Central memory CD4-positive, alpha-beta T cell (primary cell): ENCODE data around the gene CNIH2.
A peak's percentile ranks its signal among the peaks of the same experiment; 100 is the strongest.

Experiments used
- DNase-seq: peaks from one replicate; pipeline ENCODE4 v3.0.0; 2022

CNIH2 gene

DNA sequence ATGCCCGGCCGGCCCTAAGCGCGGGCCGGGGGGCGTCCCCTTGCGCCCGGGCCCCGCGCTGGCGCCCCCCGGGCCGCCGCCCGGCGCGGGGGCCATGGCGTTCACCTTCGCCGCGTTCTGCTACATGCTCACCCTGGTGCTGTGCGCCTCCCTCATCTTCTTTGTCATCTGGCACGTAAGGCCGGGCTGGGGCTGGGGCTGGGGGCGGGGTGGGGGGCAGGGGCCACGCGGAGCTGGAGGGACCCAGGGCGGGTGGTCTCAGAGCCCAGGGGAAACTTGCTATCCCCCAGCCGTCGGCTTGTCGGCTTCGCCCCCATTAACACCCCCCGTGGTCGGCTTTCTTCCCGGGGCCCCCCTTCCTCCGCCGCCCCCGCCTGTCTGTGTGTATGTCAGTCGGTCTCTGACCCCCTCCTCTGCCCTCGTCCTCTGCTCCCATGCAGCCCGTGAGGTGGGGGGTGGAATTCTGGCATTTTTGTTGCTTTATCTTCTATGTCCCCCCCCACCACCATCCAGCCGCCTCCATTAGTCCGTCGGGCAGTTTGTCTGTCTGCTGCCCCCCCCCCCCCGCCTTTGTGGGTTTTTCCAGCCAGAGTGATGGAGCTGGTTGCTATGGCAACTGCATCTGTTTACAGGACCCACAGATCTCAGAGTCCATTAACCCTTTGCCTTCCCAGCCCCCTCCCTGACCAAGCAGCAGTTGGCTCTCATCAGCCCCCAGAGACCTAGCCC, 552 bp downstream of the CNIH2 start:
- DNase-seq, result no peak

DNA sequence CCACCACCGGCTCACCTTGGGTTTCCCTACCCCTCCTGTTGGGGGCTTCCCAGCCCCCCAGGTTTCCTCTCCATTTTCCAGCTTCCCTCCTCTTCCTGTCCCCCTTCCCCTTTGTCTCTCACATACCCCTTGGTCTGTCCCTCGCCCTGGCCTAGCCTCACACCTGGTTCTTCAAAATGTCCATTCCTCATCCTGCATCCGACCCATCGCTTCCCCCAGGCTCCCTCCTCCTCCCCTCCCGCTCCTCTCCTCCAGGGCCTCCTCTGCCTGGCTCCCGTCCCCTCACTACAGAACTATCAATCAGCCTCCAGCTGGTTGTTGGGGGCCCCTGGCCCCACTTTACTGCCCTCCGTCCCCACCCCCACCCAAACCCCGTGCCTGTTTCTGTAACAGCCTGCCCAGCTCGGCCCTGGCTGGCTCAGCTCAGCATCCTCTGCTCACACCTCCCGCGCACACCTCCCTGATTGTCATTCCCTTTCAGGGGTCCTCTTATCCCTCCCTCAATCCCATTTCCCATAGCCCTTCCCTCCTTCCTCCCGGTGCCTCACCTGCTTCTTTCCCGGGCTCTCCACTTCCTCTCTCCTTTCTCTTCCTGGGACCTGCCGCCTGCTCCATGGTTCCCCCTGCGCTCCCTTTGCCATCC, 1.2 kb downstream of the CNIH2 start:
- no peak for DNase-seq

DNA sequence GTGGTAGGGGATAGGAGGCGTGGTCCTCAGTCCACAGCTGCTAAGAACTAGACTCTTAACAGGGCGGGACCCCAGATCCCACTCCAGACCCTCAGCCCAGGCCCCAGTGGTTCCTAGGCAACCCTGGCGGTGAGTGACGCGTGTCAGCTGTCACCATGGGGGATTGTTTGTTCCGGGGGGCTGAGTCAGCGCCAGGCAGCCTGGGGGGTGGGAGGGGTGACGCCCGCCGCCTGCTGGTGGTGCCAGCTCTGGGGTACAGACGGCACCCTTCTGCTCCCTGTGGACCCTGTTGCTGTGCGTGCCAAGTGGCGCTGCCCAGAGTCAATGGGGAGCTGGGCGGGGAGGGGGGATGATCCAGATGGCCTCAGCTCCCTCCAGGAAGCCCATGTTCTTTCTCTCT, 2.5 kb downstream of the CNIH2 start:
- no peak for DNase-seq

DNA sequence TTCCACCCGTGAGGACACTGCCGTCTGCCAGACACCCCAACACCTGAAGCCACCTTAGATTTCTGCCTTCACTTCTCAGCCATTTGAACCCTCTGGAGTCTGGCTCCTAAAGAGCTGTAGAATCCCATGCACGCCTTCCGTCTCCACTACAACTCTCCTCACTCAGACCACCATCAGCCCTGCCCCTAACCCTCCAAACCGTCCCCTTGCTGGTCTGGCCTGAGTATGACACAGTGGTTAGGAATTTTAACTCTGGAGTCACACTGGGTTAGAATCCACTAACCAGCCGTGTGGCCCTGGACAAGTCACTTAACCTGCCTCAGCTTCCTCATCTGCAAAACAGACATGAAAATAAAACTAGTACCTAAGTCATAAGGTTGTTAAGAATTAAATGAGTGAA, 3.0 kb downstream of the CNIH2 start:
- no peak for DNase-seq

DNA sequence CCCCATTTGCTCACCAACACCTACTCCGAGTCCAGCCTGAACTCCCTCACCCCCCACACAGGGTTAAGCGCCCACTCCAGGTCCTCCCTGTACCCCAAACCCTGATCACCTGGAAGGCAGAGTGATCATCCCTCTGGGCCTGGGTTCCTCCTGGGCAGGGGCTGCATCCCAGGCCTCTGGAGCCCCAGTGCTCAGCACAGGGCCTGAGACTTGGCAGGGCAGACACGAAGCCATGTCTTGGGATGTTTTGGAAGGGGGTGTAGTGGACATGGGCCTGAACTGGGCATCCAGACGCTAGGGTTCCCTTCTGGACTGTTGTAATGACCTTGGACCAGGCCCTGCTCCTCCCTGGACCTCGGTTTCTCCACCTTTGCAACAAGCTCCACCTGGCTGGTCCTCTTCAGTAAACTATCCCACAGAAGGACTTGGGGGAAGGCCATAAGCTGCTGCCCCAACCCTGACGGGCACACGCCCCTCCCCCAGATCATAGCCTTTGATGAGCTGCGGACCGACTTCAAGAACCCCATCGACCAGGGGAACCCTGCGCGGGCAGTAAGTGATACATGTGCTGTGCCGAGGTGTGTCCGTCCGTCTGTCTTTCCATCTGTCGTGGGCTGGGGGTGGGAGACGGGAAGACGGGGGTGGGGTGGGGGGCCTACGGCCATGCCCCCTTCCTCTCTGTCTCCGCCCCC, 3.9 kb downstream of the CNIH2 start:
- DNase-seq, result no peak

DNA sequence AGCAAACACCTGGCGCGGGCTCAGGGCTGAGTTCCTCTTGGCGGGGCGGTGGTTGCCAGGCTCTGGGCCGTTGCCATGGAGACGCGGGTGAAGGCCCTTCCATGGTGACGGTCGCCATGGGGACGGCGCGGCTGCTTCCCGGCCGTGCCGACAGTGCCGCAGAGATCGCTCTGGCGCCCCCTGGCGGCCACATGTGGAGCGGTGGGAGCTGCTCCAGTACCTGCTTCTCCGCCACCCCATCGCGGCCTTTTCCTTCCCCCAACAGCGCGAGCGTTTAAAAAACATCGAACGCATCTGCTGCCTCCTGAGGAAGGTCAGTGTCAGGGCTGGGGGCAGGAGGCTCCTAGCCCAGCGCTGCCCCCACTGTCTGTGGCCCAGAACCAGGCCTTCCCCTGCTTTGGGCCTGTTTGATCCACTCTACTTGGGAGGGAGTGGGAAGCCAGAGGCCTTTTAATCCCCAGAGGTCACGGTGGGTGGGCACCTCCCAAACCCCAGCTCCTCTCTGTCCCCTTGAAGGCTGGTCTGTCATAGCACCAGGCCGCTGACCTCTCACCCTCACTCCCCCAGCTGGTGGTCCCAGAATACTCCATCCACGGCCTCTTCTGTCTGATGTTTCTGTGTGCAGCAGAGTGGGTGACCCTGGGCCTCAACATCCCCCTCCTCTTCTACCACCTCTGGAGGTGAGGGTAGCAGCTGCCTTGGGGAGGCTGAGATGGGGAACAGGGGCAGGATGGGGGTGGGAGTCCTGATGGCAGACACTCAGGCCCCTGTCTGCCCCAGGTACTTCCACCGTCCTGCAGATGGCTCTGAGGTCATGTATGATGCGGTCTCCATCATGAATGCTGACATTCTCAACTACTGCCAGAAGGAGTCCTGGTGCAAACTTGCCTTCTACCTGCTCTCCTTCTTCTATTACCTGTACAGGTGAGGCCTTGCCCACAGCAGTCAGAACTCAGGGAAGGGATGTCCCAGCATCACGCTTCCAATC, 4.8 kb downstream of the CNIH2 start:
- peak; percentile 98 for DNase-seq

DNA sequence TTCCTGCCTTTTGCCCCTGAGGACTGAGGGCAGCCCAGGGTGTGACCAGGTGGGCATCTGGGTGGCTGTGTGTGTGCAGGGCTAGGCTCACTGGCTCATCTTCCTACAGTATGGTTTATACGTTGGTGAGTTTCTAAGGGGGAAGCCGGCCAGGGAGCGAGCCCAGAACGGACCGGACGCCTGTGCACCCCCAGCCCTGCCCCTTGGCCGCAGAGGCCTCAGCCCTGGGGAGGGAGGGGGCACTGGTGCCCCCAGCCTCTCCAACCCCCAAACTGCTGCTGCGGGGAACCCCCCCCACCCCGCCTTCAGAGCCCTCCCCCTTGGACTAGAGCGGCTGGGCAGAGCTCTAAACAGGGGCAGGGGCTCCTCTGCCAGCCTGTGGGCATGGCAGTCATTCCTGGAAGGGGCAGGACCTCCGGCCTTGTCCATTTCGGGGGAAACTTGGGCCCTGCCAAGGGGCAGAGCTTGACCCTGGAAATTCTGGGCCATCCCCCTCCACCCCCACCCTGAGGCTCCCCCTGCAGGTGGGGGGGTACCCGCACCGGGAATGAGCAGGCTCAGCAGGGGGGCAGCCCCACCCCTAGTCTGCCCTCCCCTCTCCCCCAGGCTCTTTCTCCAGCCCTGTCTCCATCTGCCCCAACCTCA, 5.6 kb downstream of the CNIH2 start:
- no peak for DNase-seq

DNA sequence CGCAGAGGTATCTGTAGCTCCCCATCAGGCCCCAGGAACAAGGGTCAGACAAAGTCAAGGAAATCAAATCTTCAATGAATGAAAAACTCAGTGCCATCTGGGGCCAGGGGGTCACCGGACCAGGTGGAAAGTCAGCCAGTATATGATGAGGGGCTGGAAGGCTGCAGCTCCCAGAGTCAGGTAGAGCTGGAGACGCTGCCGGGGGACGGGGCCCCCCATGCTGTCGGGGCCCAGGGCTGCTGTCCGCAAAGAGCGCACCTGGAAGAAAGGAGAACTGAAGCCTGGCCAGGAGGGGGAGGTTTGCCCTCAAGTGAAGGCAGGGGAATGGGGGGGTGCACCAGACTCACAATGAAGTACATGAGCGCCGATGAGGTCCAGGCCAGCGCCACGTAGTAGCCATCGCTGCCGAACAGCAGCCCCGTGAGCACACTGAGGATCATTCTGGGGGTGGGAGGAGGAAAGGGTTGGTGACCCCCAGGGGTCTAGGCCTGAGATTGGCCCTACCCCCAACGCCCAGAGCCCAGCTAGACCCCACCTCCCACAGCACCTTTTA, 6.6 kb downstream of the CNIH2 start:
- DNase-seq, result no peak

DNA sequence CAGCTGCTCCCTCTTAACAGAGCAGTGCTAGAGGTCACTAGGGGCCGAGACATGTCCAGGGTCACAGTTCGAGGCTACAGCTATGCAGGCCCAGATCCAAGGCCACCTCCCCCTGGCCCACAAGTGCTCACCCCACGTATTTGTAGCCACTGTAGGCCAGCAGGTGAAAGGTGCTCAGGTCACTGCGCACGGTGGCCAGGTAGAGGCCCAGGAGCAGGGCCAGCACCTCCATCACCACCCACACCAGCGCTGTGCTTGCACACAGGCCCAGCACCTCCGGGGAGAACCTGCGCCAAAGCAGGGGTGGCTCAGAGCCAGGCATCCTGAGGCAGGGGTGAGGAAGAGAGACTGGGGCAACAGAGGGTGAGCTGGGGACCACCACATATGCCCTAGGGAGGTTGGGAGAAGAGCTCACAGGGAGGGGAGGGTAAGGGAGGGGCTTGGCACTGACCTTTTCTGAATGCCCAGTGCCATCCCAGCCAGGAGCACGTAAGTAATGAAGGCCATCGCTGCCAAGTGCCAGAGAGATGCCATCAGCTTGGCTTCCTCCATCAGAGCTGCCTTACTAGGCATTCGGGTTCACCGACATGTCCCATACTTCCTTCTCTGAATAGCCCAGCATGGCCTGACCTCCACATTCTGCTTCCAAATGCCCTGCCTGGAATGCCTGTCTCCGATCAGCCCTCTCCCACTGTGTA, 7.4 kb downstream of the CNIH2 start:
- DNase-seq, result no peak

DNA sequence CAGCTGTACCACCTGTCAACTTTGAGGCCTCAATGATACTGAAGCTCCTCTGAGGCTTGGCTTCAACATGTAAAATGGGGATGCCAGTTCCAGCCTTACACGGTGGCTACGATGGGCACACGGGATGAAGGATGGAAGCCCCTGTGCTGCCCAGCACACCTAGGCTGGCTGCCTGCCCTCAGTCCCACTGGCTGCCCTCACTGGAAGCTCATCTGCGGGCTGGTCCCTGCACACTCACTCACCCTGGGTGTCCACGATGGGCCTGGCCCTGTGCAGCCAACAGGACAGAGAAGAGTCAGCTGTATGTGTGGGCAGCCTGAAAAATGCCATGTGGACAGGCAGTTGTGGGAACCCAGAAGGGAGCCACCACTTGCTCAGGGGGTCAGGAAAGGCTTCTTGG, 8.7 kb downstream of the CNIH2 start:
- no peak for DNase-seq

DNA sequence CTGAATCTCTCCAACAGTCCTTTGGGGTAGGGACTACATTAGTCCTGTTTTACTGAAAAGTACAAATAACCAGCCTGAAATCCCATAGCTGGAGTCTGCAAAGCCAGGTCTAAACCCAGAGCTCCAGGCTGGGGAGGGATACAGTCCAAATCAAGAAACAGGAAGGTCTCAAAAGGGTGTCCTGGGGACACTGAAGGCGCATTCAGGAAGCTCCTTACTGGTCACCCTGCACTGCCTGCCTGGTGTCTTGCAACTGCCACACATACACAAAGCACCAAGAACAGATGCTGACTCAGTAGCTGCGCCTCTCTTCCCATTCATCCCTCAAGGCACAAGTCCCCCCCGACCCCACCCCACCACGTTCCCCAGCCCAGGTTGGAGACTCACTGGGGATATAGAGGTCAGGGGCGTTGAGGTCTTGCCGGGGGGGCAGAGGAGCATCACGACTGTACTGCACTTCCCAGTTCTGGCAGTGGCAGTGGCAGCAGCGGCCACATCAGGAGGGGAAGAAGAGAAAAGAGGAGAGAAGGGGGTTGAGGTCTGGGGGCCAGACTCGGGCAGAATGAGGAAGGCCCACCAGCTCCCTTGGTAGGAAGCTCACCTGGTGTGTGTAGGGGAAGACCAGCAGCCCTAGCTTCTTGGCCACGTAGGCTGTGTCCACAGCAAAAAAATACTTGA, 9.4 kb downstream of the CNIH2 start:
- no peak for DNase-seq

DNA sequence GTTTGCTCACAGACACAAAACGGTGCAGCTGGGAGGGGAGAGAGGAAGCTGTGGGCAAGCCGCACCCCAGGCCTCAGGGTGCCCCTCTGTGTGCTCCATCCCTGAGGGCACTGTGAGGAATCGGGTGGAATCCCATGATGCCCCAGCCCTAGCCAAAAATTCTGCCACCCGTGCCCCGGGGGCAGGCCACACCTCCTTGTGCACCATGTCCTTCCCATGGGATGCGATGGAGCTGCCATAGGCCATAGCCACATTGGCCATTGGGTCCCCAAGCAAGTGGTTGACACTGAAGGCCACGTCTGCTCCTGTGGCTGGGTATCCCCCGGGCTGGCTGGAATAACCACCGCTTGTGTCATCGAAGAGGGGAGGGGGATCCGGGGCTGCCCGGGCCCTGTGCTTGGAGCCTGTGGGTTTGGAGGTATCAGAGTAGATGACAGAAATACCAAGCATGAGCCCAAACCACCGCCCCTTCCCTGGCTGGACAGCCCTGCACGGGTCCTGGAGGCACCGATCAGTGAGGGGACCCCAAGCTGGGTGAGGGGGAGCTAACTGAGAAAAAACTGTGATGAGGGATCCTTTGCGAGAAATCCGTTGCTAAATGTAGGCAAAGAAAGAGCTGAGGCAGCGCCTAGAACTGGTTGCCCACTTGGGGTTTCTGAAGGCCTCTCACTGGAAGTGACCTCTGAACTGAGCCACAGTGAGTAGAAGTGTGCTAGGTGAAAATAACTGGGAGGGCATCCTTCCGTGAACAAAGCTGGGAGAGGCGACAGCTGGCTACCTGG, 10.1 kb downstream of the CNIH2 start:
- no peak for DNase-seq

DNA sequence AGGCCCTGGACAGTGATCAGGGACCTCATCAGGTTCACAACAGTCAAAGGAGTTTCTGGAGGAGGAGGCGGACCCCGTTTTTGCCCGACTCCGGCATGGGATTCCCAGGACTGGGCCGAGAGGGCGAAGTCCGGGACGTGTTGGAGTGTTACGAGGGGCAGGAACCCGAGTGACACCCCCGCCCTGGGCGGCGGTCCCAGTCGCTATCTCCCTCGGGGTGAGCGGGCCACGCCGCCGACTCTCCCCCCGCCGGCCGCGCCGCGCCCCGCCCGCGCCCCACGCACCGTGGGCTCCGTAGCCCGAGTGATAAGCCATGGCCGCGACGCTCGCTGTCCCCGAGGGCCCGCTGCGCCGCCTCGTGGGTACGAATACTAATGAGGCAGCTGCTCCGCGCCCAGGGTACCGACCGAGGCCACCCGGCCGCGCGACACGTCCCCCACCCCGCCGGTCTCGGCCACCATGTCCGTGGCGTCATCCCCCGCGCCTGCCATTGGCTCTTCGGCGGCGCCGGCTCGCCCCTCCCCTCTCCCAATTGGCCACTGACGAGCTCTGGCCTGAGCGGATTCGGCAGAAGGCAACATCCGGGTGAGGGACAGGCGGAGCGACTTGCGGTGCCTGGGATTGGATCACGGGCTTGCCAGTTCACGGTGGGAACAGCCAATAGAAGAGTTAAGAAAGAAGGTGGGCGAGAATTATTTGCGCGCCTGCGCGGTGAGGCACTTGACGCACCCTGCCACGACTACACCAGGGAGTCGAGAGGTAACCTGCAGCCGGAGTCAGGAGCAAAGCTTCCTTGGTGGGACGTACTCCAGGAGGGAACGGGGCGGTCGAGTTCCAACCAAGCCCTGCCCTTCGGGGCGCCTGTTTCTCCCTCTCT, 10.9 kb downstream of the CNIH2 start, which contains the start of gene YIF1A:
TSS of gene YIF1A (minus strand) at position 473 of the 877 bp plus-strand sequence. CDS start at position 315, 158 bp downstream.
- DNase-seq, result peak; percentile 99

DNA sequence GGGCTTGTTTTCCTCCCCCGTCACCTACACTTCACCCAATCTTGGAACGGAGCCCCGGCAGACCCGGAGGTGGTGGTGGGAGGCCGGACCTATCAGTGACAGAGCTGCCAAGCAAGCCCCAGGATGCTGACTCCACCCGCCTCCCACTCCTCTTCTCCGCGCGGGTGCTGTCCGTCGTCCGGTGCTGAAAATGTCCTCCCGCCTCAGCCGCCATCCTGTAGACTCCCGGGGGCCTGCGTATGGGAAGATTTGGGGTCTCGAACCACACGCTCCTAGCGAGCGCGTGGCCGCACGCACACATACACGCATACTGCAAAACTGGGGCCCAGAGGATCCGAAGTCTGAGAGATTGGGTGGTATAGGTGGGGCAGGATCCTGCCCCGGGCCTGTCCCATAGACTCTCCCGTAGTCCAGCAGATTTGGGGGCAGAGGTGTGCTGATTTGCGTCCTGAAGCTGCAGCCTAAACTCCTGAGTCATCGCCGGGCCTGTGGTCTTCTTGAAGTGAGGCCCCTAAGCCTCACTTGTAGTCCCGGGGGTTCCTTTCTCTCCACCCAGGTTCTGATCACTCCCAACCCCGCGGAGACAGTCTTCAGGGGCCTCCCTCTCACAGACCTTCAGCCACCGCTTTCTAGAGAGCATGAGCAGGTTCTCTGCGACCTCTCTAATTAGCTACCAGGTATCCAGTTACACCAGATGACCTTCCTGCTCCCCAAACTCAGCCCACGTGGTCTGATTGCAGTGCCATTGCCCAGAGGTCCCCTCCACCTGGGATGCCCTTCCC, 11.8 kb downstream of the CNIH2 start:
- no peak for DNase-seq

DNA sequence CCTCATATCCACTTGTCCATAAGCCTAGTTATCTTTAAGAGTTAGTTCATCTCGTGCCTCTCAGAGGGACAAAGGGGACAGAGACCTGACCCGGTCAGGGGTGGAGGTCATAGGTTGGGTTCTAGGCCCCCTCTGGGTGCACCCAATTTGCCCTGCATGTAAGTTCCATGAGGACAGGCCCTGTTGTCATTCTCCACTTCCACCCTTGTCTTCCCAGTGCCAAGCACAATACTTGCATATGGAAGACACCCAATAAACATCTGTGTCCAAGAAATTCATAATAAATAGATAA, 12.3 kb downstream of the CNIH2 start:
- no peak for DNase-seq

DNA sequence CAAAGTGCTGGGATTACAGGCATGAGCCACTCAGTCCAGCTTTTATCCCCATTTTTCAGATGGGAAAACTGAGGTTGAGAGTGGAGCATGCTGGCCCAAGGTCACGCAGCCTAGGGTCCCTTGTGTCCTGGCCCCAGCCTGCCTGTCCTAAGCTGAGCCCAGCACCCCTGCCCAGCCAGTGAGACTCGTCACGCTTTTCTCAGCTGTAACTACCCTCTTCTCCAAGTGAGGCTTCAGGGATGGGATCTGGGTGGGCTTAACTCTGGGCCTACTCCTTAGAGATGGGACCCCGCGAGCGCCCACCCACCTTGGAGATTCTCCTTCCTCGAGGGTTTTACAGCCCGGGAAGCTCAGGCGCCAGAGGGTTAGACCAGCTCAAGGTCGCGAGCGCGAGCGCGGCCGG, 13.3 kb downstream of the CNIH2 start:
- DNase-seq, result no peak

DNA sequence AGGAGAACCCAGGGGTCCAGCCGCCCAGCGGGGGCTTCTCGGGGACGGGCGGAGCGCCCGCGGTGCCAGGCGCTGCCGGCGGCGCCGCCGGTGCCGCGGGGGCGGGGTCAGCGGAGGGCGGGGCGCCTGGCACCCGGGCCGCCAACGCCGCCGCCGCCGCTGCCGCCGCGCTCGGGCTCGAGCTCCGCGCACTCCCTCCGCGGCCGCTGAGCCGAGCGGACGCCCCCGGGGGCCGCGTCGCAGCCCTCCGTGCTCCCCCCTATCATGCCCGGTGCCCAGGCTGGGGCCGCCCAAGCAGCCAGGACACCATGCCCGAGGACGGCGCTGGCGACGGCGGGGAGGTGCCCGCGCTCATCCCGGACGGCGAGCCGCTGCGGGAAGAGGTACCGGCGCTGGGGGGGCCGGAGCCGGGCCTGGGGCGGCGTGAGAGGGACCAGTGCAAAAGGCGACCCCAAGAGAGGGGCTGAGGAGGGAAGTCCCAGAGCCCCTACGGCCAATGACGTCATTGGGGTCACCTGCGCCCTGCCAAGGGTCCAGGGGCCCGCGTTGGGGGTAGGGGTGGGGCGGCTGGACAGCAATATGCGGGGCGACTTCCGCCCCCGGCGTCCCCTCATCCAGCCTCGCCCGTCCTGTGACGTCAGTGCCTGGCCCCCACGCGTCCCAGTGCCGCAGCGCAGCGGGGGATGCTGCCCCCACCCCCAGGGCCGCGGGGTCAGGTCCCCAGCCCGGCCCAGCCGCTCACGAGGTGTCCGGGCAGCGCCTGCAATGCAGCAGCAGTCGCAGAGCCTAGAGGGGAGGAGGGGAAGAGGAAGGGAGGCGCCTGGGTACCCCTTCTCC, 13.9 kb downstream of the CNIH2 start, which contains the start of gene TMEM151A:
TSS of gene TMEM151A (plus strand) at position 189 of the 837 bp plus-strand sequence. CDS start at position 309, 120 bp downstream.
- DNase-seq, result no peak
